ENCODE measurements around the gene NOP9.

GRCh38 chr14:24283796-24284460 lies 15.7 kb upstream of the NOP9 start:
- no peak for TF ChIP-seq CTCF (IDR thresholded peaks at IDR 0.05)
- TF ChIP-seq POLR2AphosphoS5 (IDR thresholded peaks at IDR 0.05), result no peak
- no peak for TF ChIP-seq POLR2A (IDR thresholded peaks at IDR 0.05)
- TF ChIP-seq EP300 (IDR thresholded peaks at IDR 0.05; ENCODE audit: low read depth), result no peak

All from transverse colon (tissue), 4 donors.